Measurements from ENCODE around the gene PRKG1. TPM values are rescaled to one million over a fixed set of nuclear protein-coding genes. Genes with fewer than 3 reads are reported as not detected.
A peak's percentile ranks its signal among the peaks of the same experiment; 100 is the strongest.

PRKG1 gene
- total and polyA plus RNA-seq, 2 experiments from 2014 or later = 18.2 to 21.1 TPM

GRCh38 chr10:51188866-51189265, 114.6 kb downstream of the PRKG1 start:
- no peak overlapping the region for H2AFZ ChIP-seq
- H3K4me3 ChIP-seq = no peak overlapping the region
- Mint-ChIP-seq H3K27me3 (ENCODE audit: insufficient read depth, low read depth, poor library complexity) (peaks cover 1% of the 10 kb centered on the region), H3K4me1 (peaks cover 14% of the 10 kb centered on the region), H3K27ac (peak overlapping the region; percentile 18; the same call in 1 of the 2 replicates), H3K4me3 (no peak overlapping the region), H3K36me3 (ENCODE audit: low read depth) (no peaks in the 10 kb centered on the region), H3K9me3 (no peaks in the 10 kb centered on the region)
- H4K20me1 ChIP-seq (replicated peaks; ENCODE audit: insufficient read depth) = no peaks in the 10 kb centered on the region
- TF ChIP-seq CTCF (conservative IDR thresholded peaks at IDR 0.05; ENCODE audit: low read depth in 2 of 2) (no peak), ETS1 (IDR thresholded peaks at IDR 0.05) (no peak), STAT1 (IDR thresholded peaks at IDR 0.05; ENCODE audit: unreplicated experiment) (no peak), ZNF462 (CRISPR knock-in tag; IDR thresholded peaks at IDR 0.05) (no peak), CREB1 (CRISPR knock-in tag; IDR thresholded peaks at IDR 0.05; ENCODE audit: low read depth) (no peak), ZNF331 (CRISPR knock-in tag; IDR thresholded peaks at IDR 0.05; ENCODE audit: low read depth) (no peak), JUNB (IDR thresholded peaks at IDR 0.05; ENCODE audit: unreplicated experiment) (no peak), POLR2AphosphoS5 (IDR thresholded peaks at IDR 0.05; ENCODE audit: low read depth) (no peak), ZNF114 (CRISPR knock-in tag; IDR thresholded peaks at IDR 0.05) (no peak), EZH2phosphoT487 (IDR thresholded peaks at IDR 0.05; ENCODE audit: unreplicated experiment) (no peak), NANOG (IDR thresholded peaks at IDR 0.05; ENCODE audit: borderline replicate concordance) (no peak), REST (IDR thresholded peaks at IDR 0.05; ENCODE audit: unreplicated experiment) (no peak), EZH2 (IDR thresholded peaks at IDR 0.05; ENCODE audit: low read depth, unreplicated experiment) (no peak)
- no peaks in the 10 kb centered on the region for H3K9me2 ChIP-seq (ENCODE audit: insufficient read depth)
- H3K4me1 ChIP-seq (ENCODE audit: insufficient read depth) = no peaks in the 10 kb centered on the region
- DNase-seq (ENCODE audit: low spot score) (no peak), ATAC-seq (no peak)
- H3K4me2 ChIP-seq = no peak overlapping the region
- no peak overlapping the region for H3K27ac ChIP-seq (ENCODE audit: low read depth)
- no peaks in the 10 kb centered on the region for H3F3A ChIP-seq (replicated peaks; ENCODE audit: low read depth)
- H3K79me2 ChIP-seq (replicated peaks; ENCODE audit: insufficient read depth) = no peaks in the 10 kb centered on the region
- H3K27me3 ChIP-seq (ENCODE audit: insufficient read depth) = no peaks in the 10 kb centered on the region
- H3K36me3 ChIP-seq (ENCODE audit: insufficient read depth) = no peaks in the 10 kb centered on the region

Measured in GM23338 (cell line).